Tibial artery (tissue), 4 donors: ENCODE measurements around the gene SMIM24.

Experiments used
- DNase-seq, 2 donors: peaks; one replicate each; pipeline ENCODE4 v3.0.0-alpha.2; 2019
- H3K27ac ChIP-seq, 2 donors: fragments of 200-600 bp; sonication (generic) in 1 of 2; 1 replicate in 1 of 2; 2 replicates in 1 of 2; pipeline ENCODE4 v1.5.1; 2018 to 2019; ENCODE audit warnings: mild to moderate bottlenecking in 1 of 2
- H3K27me3 ChIP-seq, 2 donors: fragments of 200-600 bp; sonication (generic) in 1 of 2; one replicate each; pipeline versions ENCODE4 v1.5.1 to v1.6.0; 2016 to 2019
- H3K36me3 ChIP-seq, 3 donors: fragments of 200-600 bp; sonication (generic) in 2 of 3; one replicate each; pipeline ENCODE4 v1.5.1; 2016 to 2019; ENCODE audit warnings: mild to moderate bottlenecking in 2 of 3
- H3K4me1 ChIP-seq, 4 donors: fragments of 200-600 bp; sonication (generic) in 2 of 4; 1 replicate in 3 of 4; 2 replicates in 1 of 4; pipeline ENCODE4 v1.5.1; 2016 to 2019
- H3K4me3 ChIP-seq, 2 donors: fragments of 200-600 bp; sonication (generic) in 1 of 2; 1 replicate in 1 of 2; 2 replicates in 1 of 2; pipeline ENCODE4 v1.5.1; 2018 to 2019; ENCODE audit warnings: mild to moderate bottlenecking in 2 of 2
- H3K9me3 ChIP-seq, 3 donors: fragments of 200-600 bp; sonication (generic) in 1 of 3; one replicate each; pipeline ENCODE4 v1.5.1; 2016 to 2019
- intact Hi-C: fragments of 100-400 bp; cut with DNase I; formaldehyde crosslinking; loops from one replicate; pipeline ENCODE4 v1.15.0; 2023; ENCODE audit warnings: low total_unique reads
- TF ChIP-seq, protein P1 (sequence below), 2 experiments: fragments of 200-600 bp in 1 of 2; fragments of 450-650 bp in 1 of 2; IDR thresholded peaks; one replicate each; pipeline ENCODE4 v1.5.1; 2017 to 2019; ENCODE audit warnings: antibody characterized with exemption in 2 of 2, mild to moderate bottlenecking in 1 of 2, moderate library complexity in 1 of 2

Gene SMIM24

DNA sequence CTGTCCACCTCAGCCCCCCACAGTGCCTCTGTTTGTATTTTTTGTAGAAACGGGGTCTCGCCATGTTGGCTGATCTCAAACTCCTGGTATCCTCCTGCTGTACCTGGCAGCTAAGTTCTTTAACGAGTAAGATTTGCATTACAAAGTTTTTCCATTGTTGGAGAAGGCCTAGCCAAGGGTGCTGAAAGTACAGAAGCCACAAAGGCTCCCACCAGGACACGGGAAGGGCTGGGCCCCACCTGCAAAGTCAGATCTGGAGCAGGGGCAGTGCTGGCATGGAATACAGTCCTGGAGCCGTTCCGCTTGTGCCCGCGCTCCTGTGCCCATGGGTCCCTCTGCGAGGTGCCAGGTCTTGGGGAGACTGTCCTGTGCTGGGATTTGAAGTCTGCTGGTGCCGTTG lies 37.9 kb upstream of the SMIM24 start:
- Histone ChIP-seq H3K4me3 (no peak overlapping the region), H3K36me3 (peaks cover 4 to 44% (median 11%) of the 10 kb centered on the region in 3 donors), H3K27ac (no peak overlapping the region), H3K4me1 (peaks cover 0 to 23% (median 6%) of the 10 kb centered on the region in 4 donors), H3K9me3 (no peaks in the 10 kb centered on the region), H3K27me3 (no peaks in the 10 kb centered on the region)
- TF ChIP-seq, protein P1, sequence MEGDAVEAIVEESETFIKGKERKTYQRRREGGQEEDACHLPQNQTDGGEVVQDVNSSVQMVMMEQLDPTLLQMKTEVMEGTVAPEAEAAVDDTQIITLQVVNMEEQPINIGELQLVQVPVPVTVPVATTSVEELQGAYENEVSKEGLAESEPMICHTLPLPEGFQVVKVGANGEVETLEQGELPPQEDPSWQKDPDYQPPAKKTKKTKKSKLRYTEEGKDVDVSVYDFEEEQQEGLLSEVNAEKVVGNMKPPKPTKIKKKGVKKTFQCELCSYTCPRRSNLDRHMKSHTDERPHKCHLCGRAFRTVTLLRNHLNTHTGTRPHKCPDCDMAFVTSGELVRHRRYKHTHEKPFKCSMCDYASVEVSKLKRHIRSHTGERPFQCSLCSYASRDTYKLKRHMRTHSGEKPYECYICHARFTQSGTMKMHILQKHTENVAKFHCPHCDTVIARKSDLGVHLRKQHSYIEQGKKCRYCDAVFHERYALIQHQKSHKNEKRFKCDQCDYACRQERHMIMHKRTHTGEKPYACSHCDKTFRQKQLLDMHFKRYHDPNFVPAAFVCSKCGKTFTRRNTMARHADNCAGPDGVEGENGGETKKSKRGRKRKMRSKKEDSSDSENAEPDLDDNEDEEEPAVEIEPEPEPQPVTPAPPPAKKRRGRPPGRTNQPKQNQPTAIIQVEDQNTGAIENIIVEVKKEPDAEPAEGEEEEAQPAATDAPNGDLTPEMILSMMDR (IDR thresholded peaks at IDR 0.05), result no peak
- intact Hi-C loops, result no loop called here
- no peak for DNase-seq

DNA sequence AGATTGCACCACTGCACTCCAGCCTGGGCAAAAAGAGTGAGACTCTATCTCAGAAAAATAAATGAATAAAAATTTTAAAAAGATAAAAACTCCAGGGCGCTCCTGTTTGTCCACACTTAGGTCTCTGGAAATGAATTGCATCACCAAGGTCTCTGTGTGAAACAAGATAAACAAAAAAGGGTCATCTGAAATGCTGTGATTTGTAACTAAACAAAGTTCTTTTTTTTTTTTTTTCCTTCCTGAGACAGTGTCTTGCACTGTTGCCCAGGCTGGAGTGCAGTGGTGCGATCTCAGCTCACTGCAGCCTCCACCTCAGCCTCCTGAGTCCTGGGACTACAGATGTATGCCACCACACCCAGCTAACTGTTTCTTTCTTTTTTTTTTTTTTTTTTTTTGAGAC lies 37.3 kb upstream of the SMIM24 start:
- DNase-seq, result no peak
- intact Hi-C loops, result no loop called here
- Histone ChIP-seq H3K27ac (no peak overlapping the region), H3K27me3 (no peaks in the 10 kb centered on the region), H3K36me3 (peaks cover 0 to 38% (median 5%) of the 10 kb centered on the region in 3 donors), H3K4me1 (peaks cover 0 to 30% (median 10%) of the 10 kb centered on the region in 4 donors), H3K9me3 (no peaks in the 10 kb centered on the region), H3K4me3 (no peak overlapping the region)
- TF ChIP-seq, protein P1 (IDR thresholded peaks at IDR 0.05), result no peak

DNA sequence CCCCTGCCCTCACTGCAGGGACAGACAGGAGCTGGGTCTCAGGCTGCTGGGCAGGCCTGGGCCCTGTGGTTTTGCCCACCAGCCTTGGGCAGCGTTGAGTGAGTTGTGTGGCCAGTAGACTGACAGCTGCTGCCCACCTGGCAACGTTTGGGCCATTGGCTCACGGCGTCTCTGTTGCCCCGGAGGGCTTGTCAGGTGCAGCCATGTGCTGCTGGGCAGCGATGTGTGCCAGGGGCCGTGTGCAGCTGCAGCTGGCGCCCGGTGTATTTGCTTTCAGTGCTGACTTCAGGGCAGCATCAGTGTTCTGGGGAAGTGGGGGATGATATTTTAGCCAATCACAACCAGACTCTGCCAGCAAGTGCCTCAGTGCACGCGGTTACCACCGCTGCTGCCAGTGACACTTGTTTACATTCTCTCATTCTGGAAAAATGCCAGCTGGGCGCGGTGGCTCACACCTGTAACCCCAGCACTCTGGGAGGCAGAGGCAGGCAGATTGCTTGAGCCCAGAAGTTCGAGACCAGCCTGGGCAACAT lies 36.4 kb upstream of the SMIM24 start:
- intact Hi-C loops, result no loop called here
- DNase-seq, result no peak
- Histone ChIP-seq H3K9me3 (no peaks in the 10 kb centered on the region), H3K36me3 (peaks cover 0 to 30% (median 4%) of the 10 kb centered on the region in 3 donors), H3K27me3 (no peaks in the 10 kb centered on the region), H3K27ac (no peak overlapping the region), H3K4me3 (no peak overlapping the region), H3K4me1 (peaks cover 0 to 34% (median 12%) of the 10 kb centered on the region in 4 donors)
- TF ChIP-seq, protein P1 (IDR thresholded peaks at IDR 0.05), result no peak

DNA sequence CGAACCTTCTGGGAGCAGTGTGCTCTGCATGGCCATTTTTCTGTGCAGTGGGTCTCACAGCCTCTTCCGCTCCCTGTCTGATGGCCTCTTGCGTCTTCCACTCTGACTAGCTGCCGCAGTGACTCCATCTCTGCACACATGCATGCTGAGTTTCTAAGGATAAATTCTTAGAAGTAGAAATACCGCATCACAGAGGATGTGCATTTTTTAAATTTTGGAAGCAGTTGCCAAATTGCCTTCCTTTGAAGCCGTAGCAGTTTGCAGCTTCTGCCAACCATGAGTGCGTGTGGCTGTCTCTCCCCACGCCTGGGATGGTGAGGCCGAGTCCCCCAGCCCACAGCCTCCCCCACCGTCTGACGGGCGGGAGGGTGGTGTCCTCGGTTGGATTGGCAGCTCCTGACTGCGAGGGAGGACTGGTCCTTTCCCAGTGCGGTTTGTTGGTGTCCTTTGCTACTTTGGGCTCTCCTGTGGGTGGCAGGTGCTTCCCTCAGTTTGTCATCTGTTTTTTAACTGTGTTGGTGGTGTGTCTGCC lies 35.6 kb upstream of the SMIM24 start:
- Histone ChIP-seq H3K4me1 (peaks cover 0 to 38% (median 18%) of the 10 kb centered on the region in 4 donors), H3K4me3 (no peak overlapping the region), H3K27ac (no peak overlapping the region), H3K9me3 (no peaks in the 10 kb centered on the region), H3K27me3 (no peaks in the 10 kb centered on the region), H3K36me3 (peaks cover 0 to 29% (median 6%) of the 10 kb centered on the region in 3 donors)
- intact Hi-C loops, result no loop called here
- TF ChIP-seq, protein P1 (IDR thresholded peaks at IDR 0.05), result no peak
- no peak for DNase-seq

DNA sequence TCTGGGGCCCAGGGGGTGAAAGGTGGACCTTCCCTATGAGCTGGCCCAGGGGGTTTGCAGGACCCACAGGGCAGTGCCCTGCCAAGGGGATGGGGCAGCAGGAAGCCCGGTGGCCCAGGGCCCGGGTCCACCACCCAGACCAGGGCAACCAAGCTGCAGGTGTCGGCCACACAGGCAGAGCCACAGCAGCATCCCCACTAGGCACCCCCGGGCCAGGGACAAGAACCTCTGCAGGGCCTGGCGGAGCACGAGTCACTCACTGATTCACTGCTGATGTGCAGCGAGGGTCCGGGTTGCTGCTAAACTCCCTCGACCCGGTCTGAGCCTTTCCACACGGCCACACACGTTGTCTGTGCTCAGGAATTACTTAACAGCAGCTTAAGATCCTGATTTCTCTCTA lies 34.6 kb upstream of the SMIM24 start:
- peaks cover 0 to 30% (median 11%) of the 10 kb centered on the region in 3 donors for H3K36me3 ChIP-seq
- H3K27ac ChIP-seq, result no peak overlapping the region
- H3K4me3 ChIP-seq, result no peak overlapping the region
- TF ChIP-seq, protein P1 (IDR thresholded peaks at IDR 0.05), result no peak
- intact Hi-C loops, result loop anchor here (5.0 kb wide), 1 partner anchor 562 kb away; no protein-coding TSS in a partner anchor
- peaks cover 0 to 32% (median 18%) of the 10 kb centered on the region in 4 donors for H3K4me1 ChIP-seq
- no peak for DNase-seq
- H3K9me3 ChIP-seq, result no peaks in the 10 kb centered on the region
- H3K27me3 ChIP-seq, result no peaks in the 10 kb centered on the region
